ENCODE measurements around the gene NUBPL.
A peak's percentile ranks its signal among the peaks of the same experiment; 100 is the strongest.
"Not testable (repeated sequence)": the region's sequence is repeated elsewhere in the genome, so short reads cannot be mapped to it uniquely, and the experiment has no call there.

Gene NUBPL

DNA sequence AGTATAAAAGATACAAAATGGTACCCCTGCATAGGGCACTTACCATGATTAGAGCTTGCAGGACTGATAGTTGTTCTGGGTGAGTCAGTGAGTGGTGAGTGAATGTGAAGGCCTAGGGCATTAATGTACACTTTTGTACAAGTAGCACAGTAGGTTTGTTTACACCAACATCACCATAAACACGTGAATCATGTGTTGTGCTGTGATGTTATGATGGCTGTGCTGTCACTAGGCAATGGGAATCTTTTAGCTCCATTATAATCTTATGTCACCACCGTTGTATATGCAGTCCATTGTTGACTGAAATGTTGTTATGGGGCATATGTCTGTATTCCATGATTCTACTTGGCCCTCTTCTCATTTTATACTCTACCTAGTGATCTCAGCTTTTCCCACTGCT lies 11.8 kb downstream of the NUBPL start:
- intact Hi-C loops (cut with DNase I) = no loop called here
- DNase-seq = no peak

DNA sequence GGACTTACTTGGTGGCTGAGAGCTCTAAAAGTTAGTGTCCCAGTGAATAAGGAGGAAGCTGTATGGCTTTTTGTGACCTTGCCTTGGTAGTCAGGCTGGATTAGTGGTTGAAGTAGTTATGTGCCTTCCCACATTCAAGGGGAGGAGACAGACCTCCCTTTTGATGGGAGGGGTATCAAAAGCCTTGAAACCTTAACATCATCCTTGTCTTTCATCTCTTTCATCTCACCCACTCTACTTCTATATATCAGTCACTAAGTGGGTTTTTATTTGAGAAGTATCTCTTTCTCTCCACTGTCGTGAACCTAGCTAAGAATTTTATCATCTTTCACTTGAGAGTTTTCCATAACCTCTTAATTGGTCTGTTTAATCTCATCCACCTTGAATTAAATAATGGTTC lies 15.7 kb downstream of the NUBPL start:
- DNase-seq = no peak
- intact Hi-C loops (cut with DNase I) = no loop called here

- DNase-seq = no peak
- intact Hi-C loops (cut with DNase I) = no loop called here
Measured at GRCh38 chr14:31578266-31578665, 17.1 kb downstream of the NUBPL start.

- DNase-seq = no peak
Measured at GRCh38 chr14:31578792-31579501, 17.7 kb downstream of the NUBPL start.

DNA sequence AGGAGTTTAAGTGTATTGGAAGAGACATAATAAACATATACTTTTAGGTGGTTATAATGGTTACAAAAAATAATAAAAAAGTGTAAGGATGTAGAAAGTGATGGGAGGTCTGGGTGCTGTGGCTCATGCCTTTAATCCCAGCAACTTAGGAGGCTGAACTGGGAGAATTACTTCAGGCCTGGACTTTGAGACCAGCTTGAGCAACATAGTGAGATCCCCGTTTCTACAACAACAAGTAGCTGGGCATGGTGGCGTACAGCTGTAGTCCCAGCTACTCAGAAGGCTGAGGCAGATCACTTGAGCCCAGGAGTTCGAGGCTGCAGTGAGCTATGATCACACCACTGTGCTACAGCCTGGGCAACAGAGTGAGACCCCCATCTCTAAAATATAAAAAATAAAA lies 19.0 kb downstream of the NUBPL start:
- intact Hi-C loops (cut with DNase I) = no loop called here
- DNase-seq = no peak

More at GRCh38 chr14:31578792-31579501, 17.7 kb downstream of the NUBPL start:
- intact Hi-C loops (cut with DNase I) = no loop called here

- DNase-seq = peak in 1 of 10 donors; percentile 12
- intact Hi-C loops (cut with DNase I) = no loop called here
Measured at GRCh38 chr14:31582286-31582691, 21.1 kb downstream of the NUBPL start.

DNA sequence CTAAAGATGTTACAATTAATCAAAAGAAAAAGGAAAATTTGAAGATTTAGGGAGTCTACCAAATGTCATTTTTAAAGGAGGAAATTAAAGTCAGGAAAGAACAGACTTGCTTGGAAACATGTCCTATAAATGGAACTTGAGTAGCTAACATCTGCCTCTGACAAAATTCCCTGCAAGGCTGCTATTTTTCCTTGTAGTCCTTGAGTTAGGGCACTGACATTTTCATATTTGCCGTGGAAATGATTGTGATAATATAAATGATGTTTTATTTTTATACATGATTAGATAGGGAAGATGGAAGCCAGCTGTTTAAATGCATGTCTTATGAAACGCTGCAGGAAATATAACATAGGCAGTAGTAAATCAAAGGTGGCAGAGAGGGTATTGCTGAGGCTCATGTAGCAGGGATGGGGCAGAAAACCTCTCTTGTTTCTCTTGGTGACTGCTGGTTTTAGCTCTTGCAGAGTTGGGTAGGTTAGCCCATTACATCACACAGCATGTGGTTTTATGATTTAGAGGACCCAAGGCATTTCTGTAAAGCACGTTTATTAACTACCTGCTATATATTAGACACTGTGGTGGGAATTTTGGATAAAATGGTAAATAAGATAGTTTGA lies 21.7 kb downstream of the NUBPL start:
- no peak for DNase-seq
- intact Hi-C loops (cut with DNase I) = no loop called here

DNA sequence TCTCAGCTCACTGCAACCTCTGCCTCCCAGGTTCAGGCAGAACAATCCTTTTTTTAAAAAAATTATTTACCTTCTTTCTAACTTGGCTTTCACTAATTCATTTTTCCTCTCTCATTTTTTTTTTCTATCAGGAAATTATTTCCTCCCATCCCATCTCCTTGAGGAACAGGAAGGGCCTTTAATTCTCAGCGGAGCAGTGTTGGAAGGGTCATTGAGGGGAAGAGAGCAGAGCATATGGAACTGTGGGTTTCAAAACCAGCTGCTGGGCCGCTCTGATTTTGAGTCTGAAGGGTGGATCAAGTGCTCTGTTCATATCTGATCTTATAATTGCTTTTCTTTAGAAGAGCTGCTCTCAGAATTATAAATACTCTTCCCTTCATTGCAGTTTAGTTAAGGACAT lies 29.0 kb downstream of the NUBPL start:
- DNase-seq = no peak
- intact Hi-C loops (cut with DNase I) = no loop called here

- intact Hi-C loops (cut with DNase I) = no loop called here
- DNase-seq = no peak
Measured at GRCh38 chr14:31592122-31592521, 30.9 kb downstream of the NUBPL start.

GRCh38 chr14:31592631-31593030 lies 31.4 kb downstream of the NUBPL start:
- DNase-seq = no peak
- intact Hi-C loops (cut with DNase I) = no loop called here

DNA sequence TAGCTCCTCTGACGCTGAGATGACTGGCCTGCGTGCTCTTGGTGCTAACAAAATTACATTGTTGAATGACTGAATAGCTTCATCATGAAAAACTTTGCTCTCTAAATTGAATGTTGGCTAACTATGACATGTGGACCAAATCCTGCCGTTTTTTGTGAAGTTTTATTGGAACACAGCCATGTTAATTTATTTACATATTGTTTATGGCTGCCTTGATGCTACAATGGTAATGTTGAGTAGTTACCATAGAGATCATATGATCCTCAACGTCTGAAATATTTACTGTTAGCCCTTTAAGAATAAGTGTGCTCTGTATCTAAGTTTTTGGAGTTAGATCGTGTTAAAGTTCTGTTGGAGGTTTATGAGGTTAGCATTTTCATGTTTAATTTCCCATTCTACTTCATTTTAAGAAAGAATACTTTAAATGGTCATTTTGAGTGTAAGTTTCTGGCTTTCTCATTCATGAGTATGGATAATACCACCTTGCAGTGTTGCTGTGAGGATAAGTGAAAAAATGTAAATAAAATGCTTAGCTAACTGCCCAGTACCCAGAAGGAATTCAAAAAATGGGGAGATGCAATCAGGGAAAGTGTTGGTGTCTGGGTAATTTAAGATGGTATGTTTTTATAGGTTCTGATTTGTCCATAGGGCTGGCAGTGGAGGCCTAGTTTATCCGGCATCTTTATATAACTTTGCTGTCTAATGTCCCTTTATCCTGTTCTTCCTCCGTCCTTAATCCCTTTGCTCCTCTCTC lies 35.3 kb downstream of the NUBPL start:
- DNase-seq = no peak
- intact Hi-C loops (cut with DNase I) = no loop called here

DNA sequence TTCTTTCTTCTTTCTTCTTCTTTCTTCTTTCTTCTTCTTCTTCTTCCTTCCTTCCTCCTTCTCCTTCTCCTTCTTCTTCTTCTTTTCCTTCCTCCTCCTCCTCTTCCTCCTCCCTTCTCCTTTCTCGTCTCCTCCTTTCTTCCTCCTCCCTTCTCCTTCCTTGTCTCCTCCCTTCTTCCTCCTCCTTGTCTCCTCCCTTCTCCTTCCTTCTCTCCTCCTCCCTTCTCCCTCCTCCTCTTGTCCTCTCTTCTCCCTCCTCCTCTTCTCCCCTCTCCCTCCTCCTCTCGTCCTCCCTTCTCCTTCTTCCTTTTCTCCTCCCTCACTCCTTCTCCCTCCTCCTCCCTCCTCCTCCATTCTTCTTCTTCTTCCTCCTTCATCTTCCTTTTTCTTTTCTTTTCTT lies 44.5 kb downstream of the NUBPL start:
- DNase-seq = no peak
- intact Hi-C loops (cut with DNase I) = no loop called here

- intact Hi-C loops (cut with DNase I) = no loop called here
- no peak for DNase-seq
Measured at GRCh38 chr14:31611778-31612433, 50.7 kb downstream of the NUBPL start.

GRCh38 chr14:31613188-31613587 lies 52.0 kb downstream of the NUBPL start:
- DNase-seq = no peak
- intact Hi-C loops (cut with DNase I) = no loop called here

GRCh38 chr14:31618884-31619283 lies 57.7 kb downstream of the NUBPL start:
- DNase-seq; intact Hi-C loops (cut with DNase I): not testable (repeated sequence)

DNA sequence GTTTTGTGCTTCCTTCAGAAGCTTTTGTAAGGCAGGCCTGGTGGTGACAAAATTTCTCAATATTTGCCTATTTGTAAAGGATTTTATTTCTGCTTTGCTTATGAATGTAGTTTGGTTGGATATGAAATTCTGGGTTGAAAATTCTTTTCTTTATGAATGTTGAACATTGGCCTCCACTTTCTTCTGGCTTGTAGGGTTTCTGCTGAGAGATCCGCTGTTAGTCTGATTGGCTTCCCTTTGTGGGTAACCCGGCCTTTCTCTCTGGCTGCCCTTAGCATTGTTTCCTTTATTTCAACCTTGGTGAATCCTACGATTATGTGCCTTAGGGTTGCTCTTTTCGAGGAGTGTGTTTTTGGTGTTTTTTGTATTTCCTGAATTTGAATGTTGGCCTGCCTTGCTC lies 58.2 kb downstream of the NUBPL start:
- intact Hi-C loops (cut with DNase I) = no loop called here
- no peak for DNase-seq

DNA sequence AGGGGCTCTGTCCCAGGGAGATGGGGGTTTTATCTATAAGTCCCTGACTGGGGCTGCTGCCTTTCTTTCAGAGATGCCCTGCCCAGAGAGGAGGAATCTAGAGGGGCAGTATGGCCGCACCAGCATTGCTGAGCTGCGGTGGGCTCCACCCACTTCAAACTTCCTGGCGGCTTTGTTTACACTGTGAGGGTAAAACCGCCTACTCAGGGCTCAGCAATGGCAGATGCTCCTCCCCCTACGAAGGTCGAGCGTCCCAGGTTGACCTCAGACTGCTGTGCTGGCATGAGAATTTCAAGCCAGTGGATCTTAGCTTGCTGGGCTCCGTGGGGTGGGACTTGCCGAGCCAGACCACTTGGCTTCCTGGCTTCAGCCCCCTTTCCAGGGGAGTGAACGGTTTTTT lies 59.7 kb downstream of the NUBPL start:
- intact Hi-C loops (cut with DNase I) = not testable (repeated sequence)

DNA sequence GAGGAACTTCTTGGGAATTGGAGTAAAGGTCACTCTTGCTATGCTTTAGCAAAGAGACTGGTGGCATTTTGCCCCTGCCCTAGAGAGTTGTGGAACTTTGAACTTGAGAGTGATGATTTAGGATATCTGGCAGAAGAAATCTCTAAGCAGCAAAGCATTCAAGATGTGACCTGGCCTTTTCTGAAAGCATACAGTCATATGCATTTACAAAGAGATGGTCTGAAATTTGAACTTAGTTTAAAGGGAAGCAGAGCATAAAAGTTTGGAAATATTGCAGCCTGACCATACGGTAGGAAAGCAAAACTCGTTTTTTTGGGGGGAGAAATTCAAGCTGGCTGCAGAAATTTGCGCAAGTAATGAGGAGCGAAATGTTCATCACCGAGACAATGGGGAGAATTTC lies 60.9 kb downstream of the NUBPL start:
- no peak for DNase-seq
- intact Hi-C loops (cut with DNase I) = no loop called here

More for the DNA sequence above, 59.7 kb downstream of the NUBPL start:
- DNase-seq = not testable (repeated sequence)

GRCh38 chr14:31652900-31653299 lies 91.7 kb downstream of the NUBPL start:
- DNase-seq; intact Hi-C loops (cut with DNase I): not testable (repeated sequence)

DNA sequence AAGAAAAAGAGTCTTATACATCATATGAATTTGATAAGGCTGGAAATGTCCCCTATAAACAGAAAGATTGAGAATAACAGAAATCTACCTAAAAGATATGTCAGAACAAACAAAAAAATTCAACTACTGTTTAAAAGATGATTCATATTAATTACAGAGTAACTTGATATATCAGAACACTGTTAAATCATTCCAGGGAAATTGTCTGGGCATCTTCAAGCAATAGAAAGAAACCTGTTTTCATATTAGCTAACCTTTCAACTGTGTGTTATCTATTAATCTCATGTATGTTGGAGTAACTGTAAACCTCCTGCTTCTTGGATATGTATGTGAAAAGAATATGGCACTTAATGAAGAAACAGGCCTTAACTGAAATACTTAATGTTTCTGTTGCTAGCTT lies 96.7 kb downstream of the NUBPL start:
- intact Hi-C loops (cut with DNase I) = no loop called here
- no peak for DNase-seq

DNA sequence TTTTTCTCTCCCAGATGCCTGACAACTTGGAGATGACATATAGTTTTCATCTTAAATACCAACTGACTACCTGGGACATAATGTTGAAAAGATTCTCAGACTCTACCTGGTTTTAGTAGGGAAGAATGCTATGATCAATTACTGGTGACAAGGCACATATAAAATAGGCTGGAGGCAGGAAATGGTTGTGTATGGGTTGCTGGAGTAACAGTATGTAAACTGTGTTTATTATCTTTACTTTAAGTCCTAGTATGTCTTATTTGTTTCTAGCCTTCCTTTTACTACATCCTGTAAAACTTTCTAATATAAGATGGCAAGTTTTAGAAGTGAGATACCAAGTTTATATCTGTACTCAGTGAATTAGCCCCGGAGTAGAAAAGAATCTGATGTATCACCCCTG lies 98.1 kb downstream of the NUBPL start:
- intact Hi-C loops (cut with DNase I) = no loop called here

More for the DNA sequence above, 98.1 kb downstream of the NUBPL start:
- no peak for DNase-seq
